ENCODE data around the gene PARP12. TPM values are rescaled to one million over a fixed set of nuclear protein-coding genes. Genes with fewer than 3 reads are reported as not detected.

PARP12 gene
- total RNA-seq, 2 experiments from 2014 or later, result 32.4 to 33.6 TPM

DNA sequence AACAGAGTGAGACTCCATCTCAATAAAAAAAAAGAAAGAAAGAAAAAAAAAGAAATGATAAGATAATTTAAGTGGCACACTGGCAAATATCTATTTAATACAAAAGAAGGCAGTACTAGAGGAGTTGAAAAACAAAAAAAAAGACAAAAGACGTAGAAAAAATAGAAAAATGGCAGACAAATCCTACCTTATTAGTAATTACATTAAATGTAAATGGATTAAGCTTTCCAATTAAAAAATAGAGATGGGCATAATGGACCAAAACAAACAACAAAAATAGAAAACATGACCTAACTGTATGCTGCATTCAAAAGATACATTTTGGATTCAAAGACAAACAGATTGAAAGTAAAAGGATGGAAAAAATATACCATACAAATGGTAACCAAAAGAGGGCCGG lies 5.3 kb upstream of the PARP12 start:
- peaks cover 14% of the 10 kb centered on the region for H3K4me1 Mint-ChIP-seq
- H3K36me3 Mint-ChIP-seq, result peaks cover 10% of the 10 kb centered on the region
- peaks cover 28% of the 10 kb centered on the region for H3K9me3 Mint-ChIP-seq
- H3K4me3 Mint-ChIP-seq, result no peak overlapping the region
- DNase-seq, result no peak
- no peak overlapping the region for H3K27ac Mint-ChIP-seq
- peaks cover 4% of the 10 kb centered on the region for H3K27me3 Mint-ChIP-seq

DNA sequence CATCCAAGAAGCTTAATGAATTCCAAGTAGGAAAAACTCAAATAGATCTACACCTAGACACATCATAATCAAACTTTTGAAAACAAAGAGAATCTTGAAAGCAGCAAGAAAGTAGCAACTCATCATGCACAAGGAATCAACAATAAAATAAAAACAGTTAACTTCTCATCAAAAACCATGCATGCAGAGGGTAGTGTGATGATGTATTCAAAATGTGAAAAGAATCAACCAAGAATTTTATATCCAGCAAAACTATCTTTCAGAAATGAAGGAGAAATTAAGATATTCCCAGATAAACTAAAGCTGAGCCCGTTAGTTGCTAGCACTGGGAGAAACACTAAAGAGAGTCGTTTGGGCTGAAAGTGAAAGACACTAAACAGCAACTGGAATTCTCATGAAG lies 4.3 kb upstream of the PARP12 start:
- DNase-seq, result no peak
- Mint-ChIP-seq H3K27me3 (peaks cover 4% of the 10 kb centered on the region), H3K9me3 (peaks cover 28% of the 10 kb centered on the region), H3K36me3 (peaks cover 10% of the 10 kb centered on the region), H3K4me1 (peaks cover 14% of the 10 kb centered on the region), H3K27ac (no peak overlapping the region), H3K4me3 (no peak overlapping the region)

GRCh38 chr7:140062118-140062527 lies 628 bp downstream of the PARP12 start:
- Mint-ChIP-seq H3K27ac (peak overlapping the region; percentile 91), H3K9me3 (peaks cover 16% of the 10 kb centered on the region), H3K27me3 (peaks cover 4% of the 10 kb centered on the region), H3K36me3 (peaks cover 31% of the 10 kb centered on the region), H3K4me3 (peak overlapping the region; percentile 91), H3K4me1 (peaks cover 41% of the 10 kb centered on the region)
- DNase-seq, result peak; percentile 37

GRCh38 chr7:140061607-140061930 lies 1.2 kb downstream of the PARP12 start:
- Mint-ChIP-seq H3K9me3 (peaks cover 10% of the 10 kb centered on the region), H3K27ac (peak overlapping the region; percentile 34), H3K27me3 (peaks cover 4% of the 10 kb centered on the region)

DNA sequence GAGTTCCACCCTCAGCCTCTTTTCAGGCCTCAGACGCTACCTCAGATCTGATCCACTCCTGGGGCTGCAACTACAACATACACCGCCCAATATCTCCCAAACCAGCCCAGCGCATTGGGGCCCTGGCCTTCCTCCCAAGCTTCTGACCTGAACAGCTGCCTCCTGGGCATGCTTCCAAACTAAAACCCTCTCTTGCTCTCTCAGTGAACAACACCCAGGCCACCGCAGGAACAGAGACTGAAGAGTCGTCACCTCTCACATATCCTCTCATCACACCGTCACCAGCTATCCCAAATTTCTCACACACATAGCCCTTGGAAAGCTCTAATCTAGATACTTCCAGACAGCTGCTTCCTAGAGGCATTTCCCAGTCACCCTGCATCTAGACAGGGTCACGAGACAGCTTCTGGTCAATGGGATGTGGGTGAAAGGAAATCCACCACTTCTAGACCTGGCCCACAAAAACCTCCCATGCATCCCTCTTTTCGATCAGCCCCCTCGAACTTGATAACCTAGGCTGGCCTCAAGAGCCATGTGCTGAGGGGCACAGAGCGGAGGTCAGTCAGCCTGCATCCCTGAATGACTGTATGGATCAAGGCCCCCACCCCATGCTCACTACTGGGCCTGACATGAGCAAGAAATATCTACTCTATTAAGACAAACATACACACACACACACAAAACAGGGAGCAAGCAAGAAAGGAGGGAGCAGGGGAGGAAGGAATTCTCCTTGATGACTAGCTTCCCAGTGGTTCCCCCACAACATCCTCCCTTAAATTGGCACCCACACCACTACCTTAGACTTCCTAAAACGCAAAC lies 1.8 kb downstream of the PARP12 start:
- H3K27ac Mint-ChIP-seq, result peak overlapping the region; percentile 69
- H3K27me3 Mint-ChIP-seq, result peaks cover 4% of the 10 kb centered on the region
- H3K4me3 Mint-ChIP-seq, result peak overlapping the region; percentile 91
- peaks cover 27% of the 10 kb centered on the region for H3K36me3 Mint-ChIP-seq
- peaks cover 51% of the 10 kb centered on the region for H3K4me1 Mint-ChIP-seq
- DNase-seq, result no peak
- H3K9me3 Mint-ChIP-seq, result peaks cover 5% of the 10 kb centered on the region

More at GRCh38 chr7:140061607-140061930, 1.2 kb downstream of the PARP12 start:
- Mint-ChIP-seq H3K4me1 (peaks cover 46% of the 10 kb centered on the region), H3K36me3 (peaks cover 28% of the 10 kb centered on the region), H3K4me3 (peak overlapping the region; percentile 91)
- no peak for DNase-seq

GRCh38 chr7:140060243-140060630 lies 2.5 kb downstream of the PARP12 start:
- Mint-ChIP-seq H3K4me1 (peaks cover 55% of the 10 kb centered on the region), H3K27ac (peak overlapping the region; percentile 6), H3K36me3 (peaks cover 27% of the 10 kb centered on the region), H3K27me3 (peaks cover 4% of the 10 kb centered on the region), H3K4me3 (peak overlapping the region; percentile 91), H3K9me3 (no peaks in the 10 kb centered on the region)
- no peak for DNase-seq

DNA sequence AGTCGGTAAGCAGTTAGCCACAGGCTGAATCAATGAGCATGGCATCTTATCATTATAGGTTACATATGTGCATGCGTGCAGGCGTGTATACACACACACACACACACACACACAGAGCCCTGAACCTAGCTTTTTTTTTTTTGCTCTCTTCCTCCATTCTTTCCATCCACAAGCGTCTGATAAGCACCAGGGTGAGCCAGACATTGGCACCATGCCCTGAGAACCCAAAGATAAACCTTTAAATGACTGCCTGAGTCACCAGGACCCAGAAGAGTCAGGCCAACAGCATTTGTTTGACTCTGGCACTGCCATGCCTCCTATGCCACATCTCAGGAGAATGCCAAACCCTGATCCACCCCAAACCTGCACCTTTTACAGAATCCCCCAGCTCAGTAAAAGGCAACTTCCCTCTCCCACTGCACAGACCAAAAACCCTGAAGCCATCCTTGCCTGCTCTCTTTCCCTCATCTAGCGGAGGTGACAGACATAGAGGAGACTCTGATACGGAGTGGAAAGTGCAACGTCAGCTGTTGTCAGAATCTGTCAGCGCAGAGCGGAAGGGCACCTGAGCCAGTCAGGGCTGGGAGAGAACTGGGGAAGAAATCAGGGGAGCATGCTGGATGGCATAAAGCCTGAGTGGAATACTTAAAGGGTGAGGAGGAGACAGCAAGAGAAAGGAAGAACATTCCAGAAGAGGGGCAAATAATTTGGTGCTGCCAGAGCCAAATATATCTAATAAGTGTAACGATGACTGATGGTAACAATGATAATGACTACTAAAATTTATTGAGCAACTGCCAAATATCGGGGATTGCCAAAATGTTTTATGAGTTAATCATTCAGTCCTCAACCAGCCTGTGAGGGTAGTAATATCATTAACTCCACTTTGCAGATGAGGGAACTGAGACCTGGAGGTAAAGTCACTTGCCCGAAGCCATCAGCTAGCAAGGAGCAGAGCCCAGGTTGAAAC lies 3.2 kb downstream of the PARP12 start:
- Mint-ChIP-seq H3K9me3 (no peaks in the 10 kb centered on the region), H3K36me3 (peaks cover 30% of the 10 kb centered on the region), H3K27ac (peak overlapping the region; percentile 9), H3K4me1 (peaks cover 60% of the 10 kb centered on the region), H3K27me3 (peaks cover 4% of the 10 kb centered on the region), H3K4me3 (no peak overlapping the region)
- peak; percentile 22 for DNase-seq

DNA sequence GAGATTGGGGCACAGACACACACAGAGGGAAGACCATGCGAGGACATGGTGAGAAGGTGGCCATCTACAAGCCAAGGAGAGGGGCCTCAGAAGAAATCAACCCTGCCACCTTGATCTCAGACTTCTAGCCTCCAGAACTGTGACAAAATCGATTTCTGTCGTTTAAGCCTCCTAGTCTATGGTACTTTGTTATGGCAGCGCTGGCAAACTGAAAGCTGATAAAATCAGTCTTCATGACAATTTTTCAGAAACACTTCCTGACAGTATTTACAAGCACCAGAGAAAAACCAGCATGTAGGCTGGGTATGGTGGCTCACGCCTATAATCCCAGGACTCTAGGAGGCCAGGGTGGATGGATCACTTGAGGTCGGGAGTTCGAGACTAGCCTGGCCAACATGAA lies 4.2 kb downstream of the PARP12 start:
- Mint-ChIP-seq H3K36me3 (peaks cover 32% of the 10 kb centered on the region), H3K4me1 (peaks cover 67% of the 10 kb centered on the region), H3K27me3 (no peaks in the 10 kb centered on the region), H3K4me3 (no peak overlapping the region), H3K27ac (no peak overlapping the region), H3K9me3 (no peaks in the 10 kb centered on the region)
- DNase-seq, result no peak

DNA sequence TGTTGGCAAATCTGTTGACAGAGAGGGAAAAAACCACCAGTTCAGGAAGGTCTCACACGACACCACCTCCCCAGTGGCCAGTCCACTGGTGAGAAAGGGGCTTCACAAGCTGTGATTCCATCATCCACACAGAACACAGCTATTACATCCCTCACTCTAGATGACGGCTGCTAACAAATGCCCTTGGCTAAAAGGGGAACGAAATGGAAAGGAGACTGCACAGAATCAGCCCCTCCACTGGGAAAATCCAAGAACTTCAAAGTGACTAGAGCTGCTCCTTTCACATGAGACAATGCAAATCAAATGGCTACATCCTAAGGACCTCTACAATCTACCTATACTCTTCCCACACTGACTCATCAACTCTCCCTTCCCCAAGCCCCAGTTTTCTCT lies 5.6 kb downstream of the PARP12 start:
- DNase-seq, result no peak
- Mint-ChIP-seq H3K4me3 (no peak overlapping the region), H3K9me3 (no peaks in the 10 kb centered on the region), H3K27me3 (no peaks in the 10 kb centered on the region), H3K36me3 (peaks cover 40% of the 10 kb centered on the region), H3K4me1 (peaks cover 74% of the 10 kb centered on the region), H3K27ac (no peak overlapping the region)

DNA sequence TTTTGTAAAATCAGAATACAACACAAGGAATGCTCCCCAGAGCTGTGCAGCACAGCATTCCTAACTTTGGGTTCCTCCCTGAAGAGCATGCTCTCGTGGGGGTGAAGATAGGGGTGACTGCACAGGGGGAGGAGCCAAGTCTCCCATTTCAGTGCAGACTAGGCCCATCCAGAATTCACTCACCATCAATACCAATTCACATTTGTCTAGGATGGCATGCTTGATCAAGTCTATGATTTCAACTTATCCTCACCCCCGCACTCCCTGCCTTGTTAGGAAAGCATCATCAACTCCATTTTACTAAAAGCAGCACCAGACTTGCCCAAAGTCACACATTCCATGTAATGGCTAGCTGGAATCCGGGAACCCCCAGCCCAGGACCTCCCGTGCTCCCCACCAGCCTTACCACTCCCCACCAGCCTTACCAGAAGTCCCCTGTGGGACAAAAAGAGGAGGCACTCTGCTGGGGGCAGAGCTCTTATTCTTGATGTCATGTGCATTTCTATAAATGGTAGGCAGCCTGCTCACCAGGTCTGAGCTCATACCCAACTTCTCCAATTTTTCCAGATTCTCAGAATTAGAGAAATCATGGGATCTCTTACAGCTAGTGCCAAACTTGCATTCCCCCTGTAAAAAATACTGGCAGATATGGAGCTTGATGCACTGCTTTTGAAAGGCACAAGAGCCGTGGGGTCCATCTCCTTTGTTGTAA lies 6.2 kb downstream of the PARP12 start:
- Mint-ChIP-seq H3K27me3 (no peaks in the 10 kb centered on the region), H3K27ac (no peak overlapping the region), H3K4me1 (peaks cover 72% of the 10 kb centered on the region), H3K4me3 (no peak overlapping the region), H3K36me3 (peaks cover 39% of the 10 kb centered on the region), H3K9me3 (no peaks in the 10 kb centered on the region)
- no peak for DNase-seq

DNA sequence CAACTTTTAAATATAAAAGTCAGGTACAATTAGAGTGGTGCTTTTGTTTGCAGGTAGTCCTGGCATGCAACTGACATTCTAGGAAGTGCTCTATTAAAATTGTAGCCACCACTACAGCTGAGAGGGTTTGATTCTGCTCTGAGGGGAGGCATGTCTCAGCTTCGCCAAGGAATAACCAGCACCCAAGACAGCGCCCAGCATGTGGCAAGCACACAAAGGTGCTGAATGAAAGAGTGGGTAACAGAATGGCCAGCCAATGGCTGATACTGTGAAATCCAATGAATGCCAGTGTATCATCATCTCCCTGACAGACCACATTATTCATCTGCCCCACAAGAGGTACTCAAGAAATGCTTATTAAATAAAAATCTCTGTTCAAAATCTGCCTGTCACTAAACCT lies 6.9 kb downstream of the PARP12 start:
- peaks cover 65% of the 10 kb centered on the region for H3K4me1 Mint-ChIP-seq
- H3K9me3 Mint-ChIP-seq, result no peaks in the 10 kb centered on the region
- peaks cover 32% of the 10 kb centered on the region for H3K36me3 Mint-ChIP-seq
- DNase-seq, result no peak
- H3K27me3 Mint-ChIP-seq, result no peaks in the 10 kb centered on the region
- no peak overlapping the region for H3K4me3 Mint-ChIP-seq
- no peak overlapping the region for H3K27ac Mint-ChIP-seq

GRCh38 chr7:140054751-140055150 lies 8.0 kb downstream of the PARP12 start:
- Mint-ChIP-seq H3K27me3 (no peaks in the 10 kb centered on the region), H3K36me3 (peaks cover 26% of the 10 kb centered on the region), H3K4me3 (no peak overlapping the region), H3K27ac (no peak overlapping the region), H3K4me1 (peaks cover 54% of the 10 kb centered on the region), H3K9me3 (no peaks in the 10 kb centered on the region)
- no peak for DNase-seq

DNA sequence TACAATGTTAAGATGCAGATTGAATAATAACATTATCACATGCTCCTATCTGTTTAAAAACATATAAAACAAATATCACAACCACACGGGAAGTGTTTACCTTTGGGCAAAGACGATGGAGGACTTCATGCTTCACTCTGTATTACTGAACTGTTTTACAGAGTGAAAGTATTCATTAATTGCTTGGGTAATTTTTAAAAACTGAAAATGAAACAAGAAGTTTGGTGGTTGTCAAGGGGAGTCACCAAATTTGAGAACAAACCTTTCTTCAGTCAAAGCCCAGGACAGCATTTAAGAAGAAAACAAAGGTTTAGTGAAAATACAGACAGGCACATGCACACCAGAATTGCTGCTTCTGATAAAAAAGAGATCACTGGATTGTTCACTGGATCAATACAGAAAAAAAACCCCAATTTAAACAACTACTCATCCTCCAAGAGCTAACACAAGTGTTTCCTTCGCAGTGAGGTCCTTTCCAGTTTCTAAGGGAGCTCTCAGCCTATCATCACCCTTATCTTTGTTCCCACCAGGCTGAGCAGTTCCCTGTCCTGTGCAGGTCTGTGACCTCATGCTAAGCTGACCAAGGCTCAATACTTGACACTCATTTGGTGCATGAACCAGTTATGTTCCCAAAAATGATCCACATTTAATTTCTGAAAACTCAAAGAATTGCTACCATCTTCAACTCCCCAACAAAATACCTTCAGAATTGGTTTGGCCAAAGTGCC lies 8.8 kb downstream of the PARP12 start:
- Mint-ChIP-seq H3K4me3 (no peak overlapping the region), H3K4me1 (peaks cover 46% of the 10 kb centered on the region), H3K27me3 (no peaks in the 10 kb centered on the region), H3K9me3 (no peaks in the 10 kb centered on the region), H3K36me3 (peaks cover 23% of the 10 kb centered on the region), H3K27ac (peak overlapping the region; percentile 41)
- DNase-seq, result no peak

- peaks cover 23% of the 10 kb centered on the region for H3K36me3 Mint-ChIP-seq
- peaks cover 33% of the 10 kb centered on the region for H3K4me1 Mint-ChIP-seq
- no peak overlapping the region for H3K4me3 Mint-ChIP-seq
- no peak for DNase-seq
- H3K27me3 Mint-ChIP-seq, result no peaks in the 10 kb centered on the region
- no peak overlapping the region for H3K27ac Mint-ChIP-seq
- H3K9me3 Mint-ChIP-seq, result no peaks in the 10 kb centered on the region
Observed at GRCh38 chr7:140051820-140052219, 10.9 kb downstream of the PARP12 start.

Data from activated naive CD8-positive, alpha-beta T cell treated with anti-CD3 and anti-CD28 coated beads for 36 hours (primary cell).